Gastroesophageal sphincter (tissue), 3 donors: Measurements from ENCODE around the gene IRF2.

Experiments used
- CTCF ChIP-seq, 4 experiments: fragments of 200-600 bp in 2 of 4; fragments of 450-650 bp in 2 of 4; sonication (generic) in 1 of 4; IDR thresholded peaks; one replicate each; pipeline ENCODE4 v1.5.1; 2017 to 2019; ENCODE audit warnings: antibody characterized with exemption in 4 of 4, mild to moderate bottlenecking in 2 of 4, moderate library complexity in 2 of 4
- POLR2A ChIP-seq, 2 donors: fragments of 450-650 bp; IDR thresholded peaks; one replicate each; pipeline ENCODE4 v1.6.1; 2017; ENCODE audit warnings: antibody characterized with exemption in 2 of 2, mild to moderate bottlenecking in 2 of 2, moderate library complexity in 1 of 2
- POLR2AphosphoS5 ChIP-seq: sonication (generic); formaldehyde crosslinking; IDR thresholded peaks from one replicate; pipeline ENCODE4 v1.6.1; 2017; ENCODE audit warnings: antibody characterized with exemption

- TF ChIP-seq CTCF (IDR thresholded peaks at IDR 0.05) (no peak), POLR2A (IDR thresholded peaks at IDR 0.05) (no peak), POLR2AphosphoS5 (no peak)
Observed at GRCh38 chr4:184460499-184461285, 13.7 kb downstream of the IRF2 start.
